ENCODE measurements around the gene RB1.

- TF ChIP-seq, protein P1, sequence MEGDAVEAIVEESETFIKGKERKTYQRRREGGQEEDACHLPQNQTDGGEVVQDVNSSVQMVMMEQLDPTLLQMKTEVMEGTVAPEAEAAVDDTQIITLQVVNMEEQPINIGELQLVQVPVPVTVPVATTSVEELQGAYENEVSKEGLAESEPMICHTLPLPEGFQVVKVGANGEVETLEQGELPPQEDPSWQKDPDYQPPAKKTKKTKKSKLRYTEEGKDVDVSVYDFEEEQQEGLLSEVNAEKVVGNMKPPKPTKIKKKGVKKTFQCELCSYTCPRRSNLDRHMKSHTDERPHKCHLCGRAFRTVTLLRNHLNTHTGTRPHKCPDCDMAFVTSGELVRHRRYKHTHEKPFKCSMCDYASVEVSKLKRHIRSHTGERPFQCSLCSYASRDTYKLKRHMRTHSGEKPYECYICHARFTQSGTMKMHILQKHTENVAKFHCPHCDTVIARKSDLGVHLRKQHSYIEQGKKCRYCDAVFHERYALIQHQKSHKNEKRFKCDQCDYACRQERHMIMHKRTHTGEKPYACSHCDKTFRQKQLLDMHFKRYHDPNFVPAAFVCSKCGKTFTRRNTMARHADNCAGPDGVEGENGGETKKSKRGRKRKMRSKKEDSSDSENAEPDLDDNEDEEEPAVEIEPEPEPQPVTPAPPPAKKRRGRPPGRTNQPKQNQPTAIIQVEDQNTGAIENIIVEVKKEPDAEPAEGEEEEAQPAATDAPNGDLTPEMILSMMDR (IDR thresholded peaks at IDR 0.05; ENCODE audit: borderline replicate concordance, extremely low read depth, low read length, poor library complexity, severe bottlenecking): no peak
- no peak for TF ChIP-seq EZH2 (IDR thresholded peaks at IDR 0.05; ENCODE audit: borderline replicate concordance, low read depth, low read length, severe bottlenecking)
Observed at GRCh38 chr13:48496271-48497161, 193.0 kb downstream of the RB1 start.
